Measurements from ENCODE around the gene SP7.
A peak's percentile ranks its signal among the peaks of the same experiment; 100 is the strongest.
"Not testable (repeated sequence)": the region's sequence is repeated elsewhere in the genome, so short reads cannot be mapped to it uniquely, and the experiment has no call there.

SP7 gene

DNA sequence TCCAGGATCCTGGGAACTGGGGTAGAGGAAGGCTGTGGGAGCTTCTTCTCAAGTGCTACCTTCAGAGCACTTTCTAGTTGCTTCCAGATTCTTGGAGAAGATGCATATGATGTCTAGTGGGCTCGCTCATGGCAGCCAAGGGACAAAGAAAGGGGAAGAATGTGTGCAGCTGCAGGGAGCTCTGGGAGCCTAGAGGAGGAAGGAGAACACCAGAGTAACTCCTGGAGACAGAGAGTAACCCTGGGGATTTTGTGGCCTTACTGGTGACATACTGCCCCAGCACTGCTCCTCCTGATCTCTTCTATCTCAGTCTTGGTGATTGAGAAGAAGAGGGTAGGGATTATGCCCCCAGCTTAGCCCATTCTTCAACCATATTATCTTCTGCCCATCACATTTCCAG is 10.3 kb upstream of the SP7 start:
- no peak for DNase-seq (ENCODE audit: low spot score)

- no peak for DNase-seq (ENCODE audit: low spot score)
Observed at GRCh38 chr12:53345486-53346188, 9.5 kb upstream of the SP7 start.

DNA sequence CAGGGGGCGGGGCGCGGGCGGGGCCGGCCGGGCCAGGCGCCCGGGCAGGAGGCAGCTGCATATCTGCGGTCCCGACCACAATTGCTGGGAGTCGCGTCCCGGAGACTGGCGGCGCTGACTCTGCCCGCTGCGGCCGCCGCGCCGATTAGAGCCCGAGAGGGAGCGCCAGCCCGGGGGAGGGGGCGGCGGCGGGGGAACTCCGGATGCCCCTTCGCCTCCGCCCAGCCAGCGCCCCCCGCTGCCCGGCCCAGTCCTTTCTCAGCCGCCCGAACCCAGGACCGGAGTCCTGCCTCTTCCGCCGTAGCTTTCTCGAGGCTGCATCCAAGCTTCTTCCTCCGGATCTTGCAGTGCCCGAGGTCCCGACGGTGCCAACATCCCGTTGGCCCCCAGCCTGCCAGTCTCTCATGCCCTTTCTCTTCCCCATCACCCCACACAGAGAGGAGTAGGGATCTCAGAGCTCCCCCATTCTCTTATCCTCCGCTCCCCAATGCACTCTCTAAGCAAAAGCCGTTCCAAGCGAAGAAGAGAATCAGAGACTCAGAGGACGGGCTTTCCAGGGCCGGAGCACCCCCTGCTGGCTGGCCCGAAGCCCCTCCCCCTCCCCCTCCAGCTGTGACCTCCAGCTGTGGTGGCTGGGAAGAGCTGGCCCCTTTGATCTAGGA is 8.8 kb upstream of the SP7 start:
- DNase-seq (ENCODE audit: low spot score), result peak; percentile 34

DNA sequence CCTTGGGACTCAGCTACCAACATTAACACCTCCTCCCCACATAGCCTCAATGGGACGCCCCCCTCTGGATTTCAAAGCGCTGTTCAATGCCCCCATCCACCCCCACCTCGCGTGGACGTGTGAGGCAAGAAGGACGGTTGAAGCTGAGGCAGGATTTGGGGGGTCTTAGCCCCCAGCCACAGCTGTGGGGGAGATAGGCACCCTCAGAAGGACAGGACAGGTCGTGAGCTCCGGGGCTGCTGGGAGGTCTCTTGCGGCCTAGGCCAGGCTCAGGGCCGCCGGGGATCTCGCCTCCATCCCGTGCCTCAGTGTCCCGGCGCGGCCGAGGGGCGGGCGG is 8.3 kb upstream of the SP7 start:
- no peak for DNase-seq (ENCODE audit: low spot score)

- no peak for DNase-seq (ENCODE audit: low spot score)
Observed at GRCh38 chr12:53343969-53344368, 7.8 kb upstream of the SP7 start.

DNA sequence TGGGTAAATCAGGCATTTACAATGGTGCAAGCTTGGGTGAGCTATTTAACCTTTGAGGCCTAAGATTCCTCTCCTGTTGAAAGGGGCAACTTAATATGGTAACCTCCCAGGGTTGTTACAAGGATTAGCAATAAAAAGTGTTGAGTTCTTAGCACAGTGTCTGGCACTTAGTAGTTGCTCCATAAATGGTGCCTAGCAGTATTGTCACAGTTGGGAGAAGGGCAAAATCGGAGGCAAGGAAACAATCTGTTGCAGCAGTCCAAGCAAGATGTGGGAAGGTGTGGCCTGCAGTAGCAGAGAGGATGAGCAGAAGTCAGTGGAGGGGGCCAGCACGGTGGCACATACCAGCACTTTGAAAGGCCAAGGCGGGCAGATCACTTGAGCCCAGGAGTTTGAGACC is 7.3 kb upstream of the SP7 start:
- no peak for DNase-seq (ENCODE audit: low spot score)

DNA sequence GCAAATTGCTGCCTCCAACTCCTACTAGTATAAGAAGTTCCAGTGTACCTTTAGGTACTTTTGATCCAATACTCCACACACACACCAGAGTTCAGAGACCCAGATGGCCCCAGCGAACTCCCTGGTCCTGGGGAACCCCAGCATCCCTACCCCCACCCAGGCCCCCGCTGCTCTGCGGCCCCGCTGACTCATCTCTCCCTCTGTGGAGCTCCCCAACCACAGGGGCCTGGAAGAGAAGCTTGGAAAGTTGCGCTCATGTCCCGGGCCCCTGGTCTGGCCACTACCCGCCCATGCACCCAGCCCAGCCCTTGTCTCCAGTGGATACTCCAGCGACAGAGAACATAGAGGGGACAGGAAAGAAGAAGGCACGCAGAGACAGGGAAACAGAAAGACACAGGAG is 4.2 kb upstream of the SP7 start:
- DNase-seq (ENCODE audit: low spot score), result no peak

DNA sequence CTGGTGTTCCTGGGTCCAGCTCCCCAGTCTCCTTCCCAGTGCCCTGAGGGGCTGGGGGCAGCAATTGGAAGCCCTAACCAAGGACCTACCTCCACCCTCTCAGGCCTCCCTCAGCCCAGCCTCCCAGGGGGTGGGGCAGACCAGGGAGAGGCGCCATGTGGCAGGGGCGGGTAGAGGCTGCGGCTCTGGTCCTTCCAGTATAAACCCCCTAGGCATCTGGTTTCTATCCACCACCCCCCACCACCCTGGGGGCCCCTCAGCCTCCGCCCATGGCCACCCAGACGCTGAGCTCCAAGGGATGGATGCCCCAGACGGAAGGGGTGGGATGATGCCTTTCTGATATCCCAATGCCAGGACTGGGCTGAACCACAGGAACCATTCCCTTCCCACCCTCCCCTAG is 2.8 kb upstream of the SP7 start:
- no peak for DNase-seq (ENCODE audit: low spot score)

DNA sequence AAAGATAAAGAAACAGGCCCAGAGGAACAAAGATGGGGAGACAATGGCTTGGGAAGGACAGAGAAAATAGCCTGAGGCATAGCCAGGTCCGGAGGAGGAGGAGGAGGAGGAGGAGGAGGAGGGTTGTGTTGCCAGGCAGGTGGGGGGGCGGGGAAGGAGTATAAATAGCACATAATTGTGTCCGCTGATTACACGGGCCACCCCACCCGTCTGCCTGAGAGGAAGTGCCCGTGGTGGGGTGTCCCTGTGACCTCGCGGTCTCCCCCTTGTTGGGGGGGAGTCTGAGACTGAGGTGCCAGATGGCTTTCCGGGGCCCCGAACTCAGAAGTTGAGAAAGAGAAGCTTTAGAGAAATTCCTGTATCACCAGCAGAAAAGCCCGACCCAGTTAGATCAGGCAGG is 1.9 kb upstream of the SP7 start:
- DNase-seq (ENCODE audit: low spot score), result no peak

GRCh38 chr12:53334822-53335221 is 1.3 kb downstream of the SP7 start:
- DNase-seq (ENCODE audit: low spot score), result no peak

GRCh38 chr12:53333845-53334244 is 2.3 kb downstream of the SP7 start:
- no peak for DNase-seq (ENCODE audit: low spot score)

GRCh38 chr12:53333289-53333688 is 2.9 kb downstream of the SP7 start:
- DNase-seq (ENCODE audit: low spot score), result no peak

DNA sequence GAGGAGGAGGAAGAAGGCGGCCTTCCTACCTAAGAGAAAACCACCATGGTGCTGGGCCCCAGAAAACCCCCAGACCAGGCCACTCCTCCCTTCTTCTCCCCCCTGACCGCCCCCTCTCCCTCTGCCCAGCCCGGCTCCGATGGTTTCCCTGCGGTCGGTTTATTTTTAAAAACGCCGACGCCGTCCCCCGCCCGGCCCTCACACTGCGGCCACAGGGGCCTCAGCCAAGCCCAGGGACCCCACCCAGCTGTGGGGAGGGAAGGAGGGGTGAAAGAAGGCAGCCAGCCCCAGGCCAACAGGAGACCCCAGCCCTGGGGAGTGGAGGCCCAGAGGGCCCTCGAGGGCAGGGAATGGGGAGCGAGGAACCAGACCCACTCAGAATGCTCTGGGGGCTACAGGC is 3.4 kb downstream of the SP7 start:
- DNase-seq (ENCODE audit: low spot score), result no peak

DNA sequence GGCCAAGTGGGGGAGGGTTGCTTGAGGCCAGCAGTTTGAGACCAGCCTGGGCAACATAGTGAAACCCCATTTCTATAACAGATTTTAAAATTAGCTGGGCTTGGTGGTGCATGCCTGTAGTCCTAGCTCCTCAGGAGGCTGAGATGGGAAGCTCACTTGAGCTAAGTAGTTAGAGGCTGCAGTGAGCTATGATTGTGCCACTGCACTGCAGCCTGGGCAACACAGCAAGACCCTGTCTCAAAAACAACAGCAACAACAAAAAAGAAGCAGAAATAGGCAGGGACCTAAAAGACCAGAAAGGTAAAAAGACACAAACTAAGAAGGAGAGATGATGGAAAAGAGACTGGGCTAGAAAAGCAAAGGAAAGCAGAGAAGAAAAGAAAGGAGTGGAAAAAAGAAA is 3.8 kb downstream of the SP7 start:
- DNase-seq (ENCODE audit: low spot score), result not testable (repeated sequence)

GRCh38 chr12:53330671-53331070 is 5.5 kb downstream of the SP7 start:
- DNase-seq (ENCODE audit: low spot score), result no peak

DNA sequence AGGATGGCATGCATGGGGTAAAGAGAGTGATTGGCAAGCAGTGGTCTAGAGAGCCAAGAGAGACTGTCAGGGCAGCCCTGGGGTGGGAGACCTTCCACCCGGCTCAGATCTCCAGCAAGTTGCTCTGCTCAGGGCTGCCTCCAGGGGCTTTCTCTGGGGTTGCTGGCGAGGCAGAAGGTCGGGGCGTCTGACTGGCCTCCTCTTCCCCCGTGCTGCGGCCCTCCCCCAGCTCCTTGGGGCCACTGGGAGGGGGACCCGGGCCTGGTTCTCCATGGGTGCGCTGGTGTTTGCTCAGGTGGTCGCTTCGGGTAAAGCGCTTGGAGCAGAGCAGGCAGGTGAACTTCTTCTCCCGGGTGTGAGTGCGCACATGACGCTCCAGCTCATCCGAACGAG is 8.1 kb downstream of the SP7 start:
- DNase-seq (ENCODE audit: low spot score), result no peak

DNA sequence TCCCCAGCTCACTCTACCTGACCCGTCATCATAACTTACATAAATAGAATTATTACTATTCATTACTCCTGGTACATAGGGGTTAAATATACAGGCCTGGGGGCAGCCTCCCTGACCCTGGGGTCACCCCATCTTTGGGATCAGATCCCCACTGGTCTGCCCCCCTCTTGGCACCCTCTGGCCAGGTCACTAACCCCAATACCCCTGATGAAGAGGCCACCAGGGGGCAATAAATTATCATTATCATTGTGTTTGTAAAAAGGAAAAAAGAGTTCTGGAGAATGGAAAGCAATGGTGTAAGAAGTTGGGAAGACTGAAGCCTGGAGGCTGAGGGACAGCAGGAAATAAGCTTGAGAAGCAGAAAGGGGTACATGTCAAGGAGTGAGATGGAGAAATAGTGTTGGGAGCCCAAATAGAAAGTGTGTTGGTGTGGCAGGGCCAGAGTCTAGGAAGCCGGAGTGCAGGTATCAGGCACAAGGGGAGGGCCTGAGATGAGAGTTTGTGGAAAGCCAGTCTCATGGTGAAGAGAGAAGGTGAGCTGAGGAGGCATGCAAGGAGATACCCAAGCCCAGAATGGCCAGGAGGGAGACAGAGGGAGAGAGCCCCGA is 8.6 kb downstream of the SP7 start:
- no peak for DNase-seq (ENCODE audit: low spot score)

GRCh38 chr12:53326460-53327185 is 9.5 kb downstream of the SP7 start:
- DNase-seq (ENCODE audit: low spot score), result no peak

- no peak for DNase-seq (ENCODE audit: low spot score)
Observed at GRCh38 chr12:53325511-53326061, 10.6 kb downstream of the SP7 start.

- DNase-seq (ENCODE audit: low spot score), result peak; percentile 90
Observed at GRCh38 chr12:53324779-53325510, 11.2 kb downstream of the SP7 start.

GRCh38 chr12:53324113-53324778 is 11.9 kb downstream of the SP7 start:
- DNase-seq (ENCODE audit: low spot score), result peak; percentile 47
